Right ventricle myocardium inferior (tissue), 1 donor: ENCODE measurements around the gene SLC35B4. TPM values are rescaled to one million over a fixed set of nuclear protein-coding genes. Genes with fewer than 3 reads are reported as not detected.

Source experiments
- ATAC-seq: fragments of 200-7000 bp; cut with Tn5 transposase; one replicate; pipeline ENCODE4 v1.9.1; 2020; ENCODE audit warnings: mild to moderate bottlenecking, moderate library complexity
- DNase-seq: peaks from one replicate; pipeline ENCODE4 v3.0.0; 2021; ENCODE audit errors: missing footprints
- intact Hi-C: fragments of 100-400 bp; cut with DNase I; formaldehyde crosslinking; loops from one replicate; pipeline ENCODE4 v1.11.0; 2022
- total RNA-seq: library from RNA; stranded (reverse); fragmentation: NEBNext Ultra II Directional; extraction: Animal tissue kit (Norgen Biotek cat#: 25700); gene quantifications from one replicate; pipeline ENCODE4 v1.2.1, GENCODE V29; 2021
- donor health status: DM: no; HTN: yes; CAD: no; lungs with severe emphysema.

The SLC35B4 gene
- total RNA-seq, 1 donor from 2014 or later: 5.6 TPM

- intact Hi-C loops: no loop called here
- DNase-seq (no peak), ATAC-seq (no peak)
Measured at GRCh38 chr7:134254311-134254710, 62.4 kb downstream of the SLC35B4 start.

GRCh38 chr7:134248196-134248595 is 68.5 kb downstream of the SLC35B4 start:
- ATAC-seq: no peak
- intact Hi-C loops: no loop called here
- no peak for DNase-seq

- no peak for DNase-seq
- intact Hi-C loops: no loop called here
- ATAC-seq: no peak
Measured at GRCh38 chr7:134246761-134247160, 70.0 kb downstream of the SLC35B4 start.

GRCh38 chr7:134246347-134246746 is 70.4 kb downstream of the SLC35B4 start:
- no peak for DNase-seq
- ATAC-seq: no peak
- intact Hi-C loops: no loop called here

GRCh38 chr7:134245253-134245652 is 71.5 kb downstream of the SLC35B4 start:
- DNase-seq (no peak), ATAC-seq (no peak)
- intact Hi-C loops: no loop called here

Other genes with a start within 250 kb of the SLC35B4 start
- gene LRGUK, start 189.6 kb downstream of the SLC35B4 start, total RNA-seq: 0.22 TPM
- gene AKR1B1, start 142.2 kb upstream of the SLC35B4 start, total RNA-seq: 232 TPM
- not detected for gene AKR1B10, start 210.6 kb upstream of the SLC35B4 start, total RNA-seq
- gene AKR1B15, start 232.2 kb upstream of the SLC35B4 start, total RNA-seq: not detected